22Rv1 (cell line): ENCODE results near the gene BCL2L11.

Experiments used
- CTCF ChIP-seq: fragments of 450-650 bp; IDR thresholded peaks from 2 replicates; pipeline ENCODE4 v1.5.1; 2017; ENCODE audit warnings: mild to moderate bottlenecking
- ZFX ChIP-seq: fragments of 450-650 bp; IDR thresholded peaks from 2 replicates; pipeline ENCODE4 v1.6.1; 2017; ENCODE audit warnings: antibody characterized with exemption, borderline replicate concordance

GRCh38 chr2:111100087-111100764 lies 20.5 kb upstream of the BCL2L11 start:
- TF ChIP-seq CTCF: no peak
- TF ChIP-seq ZFX: no peak
